HK-2 (cell line): ENCODE measurements around the gene CGB2.
"Not testable (repeated sequence)": the region's sequence is repeated elsewhere in the genome, so short reads cannot be mapped to it uniquely, and the experiment has no call there.

Experiments used
- DNase-seq: peaks from one replicate; pipeline ENCODE4 v3.0.0-alpha.2; 2018; ENCODE audit not compliant: unreplicated experiment

Gene CGB2

DNA sequence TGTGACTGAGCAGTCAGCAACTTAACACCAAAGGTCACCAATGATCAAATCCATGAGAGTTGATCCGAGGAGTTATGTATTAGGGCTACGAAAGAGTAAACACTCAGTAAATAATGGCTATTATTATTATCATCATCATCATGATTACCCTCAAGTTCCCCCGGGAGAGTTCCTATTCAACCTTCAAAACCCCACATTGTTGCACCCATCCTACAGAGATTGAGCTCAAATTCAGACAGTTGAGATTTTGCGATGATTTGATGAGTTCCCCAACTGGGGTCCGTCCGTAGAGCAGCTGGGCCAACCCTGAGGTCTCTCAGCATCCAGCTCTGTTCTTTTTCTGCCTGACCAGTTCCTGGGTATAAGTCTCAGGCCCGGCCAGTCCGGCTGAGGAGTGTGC lies 6.4 kb downstream of the CGB2 start:
- DNase-seq: not testable (repeated sequence)

DNA sequence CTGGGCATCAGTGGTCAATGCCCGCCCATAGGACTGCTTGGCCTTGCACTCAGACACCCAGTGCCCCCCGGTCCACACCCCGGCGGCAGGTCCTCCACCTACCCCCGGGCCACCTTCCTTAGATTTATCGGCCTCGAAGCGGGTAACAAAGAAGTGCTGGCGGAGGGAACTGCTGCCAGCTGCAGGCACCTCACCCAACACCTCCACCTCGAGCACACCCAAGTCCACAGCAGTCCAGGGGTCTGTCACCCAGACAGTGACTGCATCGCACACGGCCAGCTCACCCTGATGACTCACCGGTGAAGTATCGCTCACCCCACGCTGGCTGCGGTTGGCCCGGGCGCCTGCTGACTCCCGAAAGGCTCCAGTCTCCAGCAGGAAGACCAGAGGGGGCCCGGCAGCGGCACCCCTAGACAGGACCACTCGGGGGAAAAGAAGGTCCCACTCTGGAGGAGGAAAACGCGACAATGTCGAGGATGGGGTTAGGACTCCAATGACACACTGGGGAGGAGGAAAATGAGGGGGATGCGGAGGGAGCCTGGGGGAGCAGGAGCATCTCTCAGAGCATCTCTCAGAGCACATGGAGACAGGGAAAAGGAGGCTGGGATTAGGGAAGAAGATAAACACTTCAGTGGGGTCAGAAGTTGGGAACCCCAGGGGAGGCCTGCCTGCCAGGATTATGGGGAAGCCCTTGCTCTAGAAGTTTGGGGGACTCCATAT lies 7.0 kb downstream of the CGB2 start:
- DNase-seq: peak; percentile 66

DNA sequence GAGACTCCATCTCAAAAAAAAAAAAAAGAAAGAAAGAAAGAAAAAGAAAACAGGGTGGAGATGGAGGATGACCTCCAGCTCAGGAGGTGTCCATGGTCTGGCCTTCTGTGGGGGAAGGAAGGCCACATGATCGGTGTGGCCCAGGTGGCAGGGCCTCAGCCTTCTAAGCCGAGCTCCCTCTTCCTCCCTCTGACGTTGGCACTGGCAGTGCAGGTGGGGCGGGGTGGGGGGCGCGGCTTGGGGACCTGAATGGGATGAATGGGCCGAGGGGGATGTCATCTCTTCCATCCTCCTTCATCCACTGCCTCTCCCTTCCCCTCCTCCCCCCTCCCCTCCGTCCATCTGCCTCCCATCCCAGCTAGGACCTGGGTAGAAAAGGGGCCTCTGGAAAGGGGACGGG lies 8.0 kb downstream of the CGB2 start:
- not testable (repeated sequence) for DNase-seq

DNA sequence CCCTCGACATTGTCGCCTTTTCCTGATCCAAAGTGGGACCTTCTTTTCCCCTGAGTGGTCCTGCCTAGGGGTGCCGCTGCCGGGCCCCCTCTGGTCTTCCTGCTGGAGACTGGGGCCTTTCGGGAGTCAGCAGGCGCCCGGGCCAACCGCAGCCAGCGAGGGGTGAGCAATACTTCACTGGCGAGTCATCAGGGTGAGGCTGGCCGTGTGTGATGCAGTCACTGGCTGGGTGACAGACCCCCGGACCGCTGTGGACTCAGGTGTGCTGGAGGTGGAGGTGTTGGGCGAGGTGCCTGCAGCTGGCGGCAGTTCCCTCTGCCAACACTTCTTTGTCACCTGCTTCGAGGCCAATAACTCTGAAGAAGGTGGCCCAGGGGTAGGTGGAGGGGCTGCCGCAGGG lies 10.5 kb downstream of the CGB2 start:
- DNase-seq: peak; percentile 71

DNA sequence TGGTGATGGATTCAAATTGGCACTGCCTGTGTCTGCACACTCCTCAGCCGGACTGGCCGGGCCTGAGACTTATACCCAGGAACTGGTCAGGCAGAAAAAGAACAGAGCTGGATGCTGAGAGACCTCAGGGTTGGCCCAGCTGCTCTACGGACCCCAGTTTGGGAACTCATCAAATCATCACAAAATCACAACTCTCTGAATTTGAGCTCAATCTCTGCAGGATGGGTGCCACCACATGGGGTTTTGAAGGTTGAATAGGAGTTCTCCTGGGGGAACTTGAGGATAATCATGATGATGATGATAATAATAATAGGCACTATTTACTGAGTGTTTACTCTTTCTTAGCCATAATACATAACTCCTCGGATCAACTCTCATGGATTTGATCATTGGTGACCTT lies 11.0 kb downstream of the CGB2 start:
- not testable (repeated sequence) for DNase-seq

DNA sequence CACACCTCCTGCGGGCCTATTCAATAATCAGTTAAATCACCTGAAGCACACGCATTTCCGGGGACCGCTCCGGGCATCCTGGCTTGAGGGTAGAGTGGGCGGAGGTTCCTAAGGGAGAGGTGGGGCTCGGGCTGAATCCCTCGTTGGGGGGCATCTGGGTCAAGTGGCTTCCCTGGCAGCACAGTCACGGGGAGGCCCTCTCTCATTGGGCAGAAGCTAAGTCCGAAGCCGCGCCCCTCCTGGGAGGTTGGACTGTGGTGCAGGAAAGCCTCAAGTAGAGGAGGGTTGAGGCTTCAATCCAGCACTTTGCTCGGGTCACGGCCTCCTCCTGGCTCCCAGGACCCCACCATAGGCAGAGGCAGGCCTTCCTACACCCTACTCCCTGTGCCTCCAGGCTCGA lies 11.9 kb downstream of the CGB2 start, which contains the start of gene CGB5:
Gene CGB5 (plus strand): TSS at position 301 of the 400 bp plus-strand sequence. CDS start 362 bp downstream, outside the sequence.
- not testable (repeated sequence) for DNase-seq

DNA sequence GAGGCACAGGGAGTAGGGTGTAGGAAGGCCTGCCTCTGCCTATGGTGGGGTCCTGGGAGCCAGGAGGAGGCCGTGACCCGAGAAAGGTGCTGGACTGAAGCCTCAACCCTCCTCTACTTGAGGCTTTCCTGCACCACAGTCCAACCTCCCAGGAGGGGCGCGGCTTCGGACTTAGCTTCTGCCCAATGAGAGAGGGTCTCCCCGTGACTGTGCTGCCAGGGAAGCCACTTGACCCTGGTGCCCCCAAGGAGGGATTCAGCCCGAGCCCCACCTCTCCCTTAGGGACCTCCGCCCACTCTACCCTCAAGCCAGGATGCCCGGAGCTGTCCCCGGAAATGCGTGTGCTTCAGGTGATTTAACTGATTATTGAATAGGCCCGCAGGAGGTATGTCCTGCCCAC lies 17.3 kb downstream of the CGB2 start, which contains the start of gene CGB8:
Gene CGB8 (minus strand): TSS at position 101 of the 400 bp plus-strand sequence. CDS start 372 bp downstream, outside the sequence.
- DNase-seq: not testable (repeated sequence)

DNA sequence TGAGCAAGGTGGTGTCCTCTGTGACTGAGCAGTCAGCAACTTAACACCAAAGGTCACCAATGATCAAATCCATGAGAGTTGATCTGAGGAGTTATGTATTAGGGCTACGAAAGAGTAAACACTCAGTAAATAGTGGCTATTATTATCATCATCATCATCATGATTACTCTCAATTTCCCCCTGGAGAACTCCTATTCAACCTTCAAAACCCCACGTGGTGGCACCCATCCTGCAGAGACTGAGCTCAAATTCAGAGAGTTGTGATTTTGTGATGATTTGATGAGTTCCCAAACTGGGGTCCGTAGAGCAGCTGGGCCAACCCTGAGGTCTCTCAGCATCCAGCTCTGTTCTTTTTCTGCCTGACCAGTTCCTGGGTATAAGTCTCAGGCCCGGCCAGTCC lies 18.1 kb downstream of the CGB2 start:
- not testable (repeated sequence) for DNase-seq

DNA sequence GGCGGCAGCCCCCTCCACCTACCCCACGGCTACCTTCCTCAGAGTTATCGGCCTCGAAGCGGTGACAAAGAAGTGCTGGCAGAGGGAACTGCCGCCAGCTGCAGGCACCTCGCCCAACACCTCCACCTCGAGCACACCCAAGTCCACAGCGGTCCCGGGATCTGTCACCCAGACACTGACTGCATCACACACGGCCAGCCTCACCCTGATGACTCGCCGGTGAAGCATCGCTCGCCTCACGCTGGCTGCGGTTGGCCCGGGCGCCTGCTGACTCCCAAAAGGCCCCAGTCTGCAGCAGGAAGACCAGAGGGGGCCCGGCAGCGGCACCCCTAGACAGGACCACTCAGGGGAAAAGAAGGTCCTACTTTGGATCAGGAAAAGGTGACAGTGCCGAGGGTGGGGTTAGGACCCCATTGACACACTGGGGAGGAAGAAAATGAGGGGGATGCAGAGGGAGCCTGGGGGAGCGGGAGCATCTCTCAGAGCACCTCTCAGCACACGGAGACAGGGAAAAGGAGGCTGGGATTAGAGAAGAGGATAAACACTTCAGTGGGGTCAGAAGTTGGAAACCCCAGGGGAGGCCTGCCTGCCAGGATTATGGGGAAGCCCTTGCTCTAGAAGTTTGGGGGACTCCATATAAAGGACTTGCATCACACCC lies 18.8 kb downstream of the CGB2 start:
- peak; percentile 82 for DNase-seq

DNA sequence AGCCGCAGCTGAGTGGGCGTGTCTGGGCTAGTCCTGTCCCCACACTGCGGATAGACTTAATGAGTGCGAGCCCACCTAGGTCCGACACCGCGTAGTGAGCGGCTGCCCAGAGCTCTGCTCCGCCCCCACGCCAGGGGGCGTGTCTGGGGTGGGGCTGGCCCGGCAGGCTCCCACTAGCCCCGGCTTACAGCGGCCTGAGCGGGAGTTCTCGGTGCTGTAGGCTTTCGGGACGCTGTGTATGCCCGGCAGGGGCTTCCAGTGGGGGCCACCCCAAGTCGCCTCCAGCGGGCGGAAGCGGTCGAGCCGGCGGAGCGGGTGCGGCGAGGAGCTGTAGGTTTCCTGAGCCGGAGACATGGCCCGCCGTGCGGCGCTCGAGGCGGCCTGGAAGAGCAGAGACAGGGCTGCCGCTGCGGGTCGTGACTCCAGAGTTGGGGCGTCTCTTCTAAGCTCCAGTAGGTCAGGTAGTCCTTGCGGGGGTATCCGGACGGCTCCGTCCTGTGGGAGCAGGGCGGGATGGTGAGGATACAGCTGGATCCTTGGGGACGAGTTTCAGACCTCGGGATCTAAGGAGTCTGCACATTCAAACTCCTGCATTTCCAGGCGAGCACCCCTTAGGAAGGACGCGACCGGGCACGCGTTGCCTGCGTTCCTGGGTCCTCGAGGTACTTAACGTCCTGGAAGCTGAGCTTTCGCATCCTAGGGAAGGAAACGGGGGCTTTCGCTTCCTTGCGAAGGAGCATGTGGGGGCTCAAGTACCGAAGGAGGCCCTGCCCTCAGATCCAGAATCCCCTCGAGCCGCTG lies 24.6 kb downstream of the CGB2 start:
- DNase-seq: peak; percentile 77

DNA sequence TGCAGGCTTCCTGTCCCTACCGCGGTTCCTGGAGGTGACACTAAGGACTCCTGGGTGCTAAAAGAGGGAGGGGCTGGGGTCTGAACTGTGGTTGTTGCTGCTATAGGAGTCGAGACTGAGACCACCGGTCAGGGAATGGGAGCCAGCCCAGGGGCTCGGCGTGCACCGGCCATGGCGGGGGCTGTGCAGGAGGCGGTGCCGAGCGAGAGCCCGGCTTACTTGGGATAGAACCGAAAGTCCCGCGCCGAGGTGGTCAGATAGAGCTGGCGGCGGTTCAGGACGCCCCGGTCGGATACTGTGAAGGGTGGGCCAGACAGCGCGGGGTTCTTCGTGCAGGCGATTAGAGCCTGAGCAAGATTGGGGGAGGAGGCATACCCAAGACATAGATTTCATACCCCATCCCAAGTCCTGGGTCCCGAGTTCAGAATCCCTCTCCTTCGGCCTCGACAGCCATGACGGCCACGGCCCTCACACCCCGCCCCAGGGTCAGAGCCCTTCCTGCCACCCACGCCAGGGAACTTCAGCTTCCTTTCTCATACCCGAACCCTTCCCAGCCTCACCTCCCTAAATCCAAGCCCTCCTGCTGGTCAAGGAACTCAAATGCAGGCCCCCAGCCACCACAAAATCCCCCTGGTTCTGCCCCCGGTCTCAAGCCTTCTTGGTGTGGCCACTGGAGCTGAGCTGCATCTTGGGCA lies 25.4 kb downstream of the CGB2 start:
- DNase-seq: not testable (repeated sequence)

DNA sequence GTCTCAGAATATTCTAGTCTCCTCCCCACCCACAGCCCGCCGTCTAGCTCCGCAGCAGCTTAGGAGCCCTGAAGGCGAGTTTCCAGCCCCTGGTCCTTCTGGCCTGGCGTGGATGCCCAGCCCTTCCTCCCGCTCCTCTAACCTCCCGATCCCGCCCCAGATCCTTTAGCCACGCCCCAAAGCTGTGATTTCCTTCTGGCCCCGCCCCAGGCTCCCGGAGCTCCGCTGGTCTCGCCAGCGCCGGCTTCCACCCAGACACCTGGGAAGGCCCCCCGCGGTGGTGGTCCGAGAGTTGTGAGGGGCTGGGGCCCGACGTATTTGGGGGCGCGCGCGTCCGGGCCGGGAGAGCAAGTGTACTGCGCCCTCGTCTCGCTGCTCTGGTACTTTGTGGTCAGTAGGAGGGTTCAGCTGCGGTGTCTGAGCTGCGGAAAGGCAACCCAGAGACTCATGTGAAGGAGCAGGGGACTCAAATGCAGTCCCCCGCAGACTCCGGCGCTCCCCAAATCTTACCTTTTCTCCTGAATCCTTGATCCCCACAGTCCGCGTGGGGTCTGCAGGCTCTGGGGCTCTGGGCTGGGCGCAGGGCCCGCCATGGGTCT lies 26.0 kb downstream of the CGB2 start, which contains the start of gene CGB7:
Gene CGB7 (minus strand): TSS at position 114 of the 599 bp plus-strand sequence. CDS start 2,374 bp downstream, outside the sequence.
- DNase-seq: peak; percentile 80

DNA sequence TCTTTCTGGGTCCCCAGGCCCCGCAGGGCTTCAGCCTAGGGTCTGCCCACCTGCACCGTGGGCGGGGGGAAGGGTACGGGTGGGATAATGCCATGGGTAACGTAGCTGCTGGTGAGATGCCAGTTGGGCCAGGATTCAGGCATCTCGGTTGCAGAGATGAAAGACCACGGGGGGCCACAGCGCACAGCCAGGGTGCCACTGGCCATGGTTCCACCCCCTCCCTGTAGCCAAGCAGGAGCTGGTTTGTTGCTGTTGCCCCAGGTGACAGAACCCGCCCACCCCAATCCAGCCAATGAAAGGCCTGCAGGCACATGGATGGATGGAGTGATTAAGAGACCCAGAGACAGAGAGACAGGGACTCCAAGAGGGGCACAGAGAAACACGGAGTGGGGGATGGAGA lies 26.9 kb downstream of the CGB2 start:
- DNase-seq: no peak

DNA sequence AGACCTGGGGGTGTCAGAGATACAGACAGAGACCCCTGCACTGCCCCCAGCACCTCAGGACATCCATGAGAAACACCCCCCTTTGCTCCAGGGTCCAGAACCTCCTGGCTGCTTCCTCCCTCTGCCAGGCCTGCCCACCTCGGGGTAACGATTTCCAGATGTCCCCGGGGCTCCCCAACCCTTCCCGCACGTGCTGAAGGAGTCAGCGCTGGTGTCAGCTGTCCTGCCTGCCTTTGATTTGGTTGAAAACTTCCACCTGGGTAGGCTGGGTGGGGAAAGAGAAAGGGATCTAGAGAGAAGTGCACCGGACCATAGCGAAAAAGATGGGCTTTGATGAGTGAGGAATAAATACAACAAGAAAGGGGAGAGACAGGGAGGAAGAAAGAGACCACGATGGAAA lies 27.4 kb downstream of the CGB2 start:
- DNase-seq: no peak

DNA sequence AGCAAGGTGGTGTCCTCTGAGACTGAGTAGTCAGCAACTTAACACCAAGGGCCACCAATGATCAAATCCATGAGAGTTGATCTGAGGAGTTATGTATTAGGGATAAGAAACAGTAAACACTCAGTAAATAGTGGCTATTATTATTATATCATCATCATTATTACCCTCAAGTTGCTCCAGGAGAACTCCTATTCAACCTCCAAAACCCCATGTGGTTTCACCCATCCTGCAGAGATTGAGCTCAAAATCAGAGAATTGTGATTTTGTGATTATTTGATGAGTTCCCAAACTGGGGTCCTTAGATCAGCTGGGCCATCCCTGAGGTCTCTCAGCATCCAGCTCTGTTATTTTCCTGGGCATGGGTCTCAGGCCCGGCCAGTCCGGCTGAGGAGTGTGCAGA lies 29.3 kb downstream of the CGB2 start:
- no peak for DNase-seq

DNA sequence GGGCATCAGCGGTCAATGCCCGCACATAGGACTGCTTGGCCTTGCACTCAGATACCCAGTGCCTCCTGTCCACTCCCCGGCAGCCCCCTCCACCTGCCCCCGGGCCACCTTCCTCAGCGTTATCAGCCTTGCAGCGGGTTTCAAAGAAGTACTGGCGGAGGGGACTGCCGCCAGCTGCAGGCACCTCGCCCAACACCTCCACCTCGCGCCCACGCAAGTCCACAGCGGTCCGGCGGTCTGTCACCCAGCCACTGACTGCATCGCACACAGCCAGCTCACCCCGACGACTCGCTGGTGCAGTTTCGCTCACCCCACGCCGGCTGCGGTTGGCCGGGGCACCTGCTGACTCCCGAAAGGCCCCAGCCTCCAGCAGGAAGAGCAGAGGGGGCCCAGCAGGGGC lies 29.8 kb downstream of the CGB2 start:
- no peak for DNase-seq

DNA sequence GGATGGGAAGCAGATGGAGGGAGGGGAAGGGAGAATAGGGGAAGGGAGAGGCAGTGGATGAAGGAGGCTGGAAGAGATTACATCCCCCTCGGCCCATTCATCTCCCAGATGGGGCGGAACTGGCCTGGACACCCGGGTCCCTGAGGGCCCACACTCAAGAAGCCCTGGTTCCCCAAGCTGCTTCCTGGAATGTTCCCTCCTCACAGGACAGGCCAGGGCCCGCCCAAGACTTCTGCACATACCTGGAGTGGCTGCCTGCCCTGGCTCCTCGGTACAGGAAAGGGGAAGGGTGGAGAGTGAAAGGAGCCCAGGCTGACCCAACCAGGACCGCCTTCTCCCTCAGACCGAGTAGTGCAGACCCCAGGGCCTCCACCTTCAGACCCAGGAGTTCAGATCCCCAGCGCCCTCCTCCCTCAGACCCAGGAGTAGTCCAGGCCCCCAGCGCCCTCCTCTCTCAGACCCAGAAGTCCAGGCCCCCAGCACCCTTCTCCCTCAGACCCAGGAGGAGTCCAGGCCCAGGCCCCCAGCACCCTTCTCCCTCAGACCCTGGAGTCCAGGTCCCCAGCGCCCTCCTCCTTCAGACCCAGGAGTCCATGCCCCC lies 32.4 kb downstream of the CGB2 start:
- no peak for DNase-seq

DNA sequence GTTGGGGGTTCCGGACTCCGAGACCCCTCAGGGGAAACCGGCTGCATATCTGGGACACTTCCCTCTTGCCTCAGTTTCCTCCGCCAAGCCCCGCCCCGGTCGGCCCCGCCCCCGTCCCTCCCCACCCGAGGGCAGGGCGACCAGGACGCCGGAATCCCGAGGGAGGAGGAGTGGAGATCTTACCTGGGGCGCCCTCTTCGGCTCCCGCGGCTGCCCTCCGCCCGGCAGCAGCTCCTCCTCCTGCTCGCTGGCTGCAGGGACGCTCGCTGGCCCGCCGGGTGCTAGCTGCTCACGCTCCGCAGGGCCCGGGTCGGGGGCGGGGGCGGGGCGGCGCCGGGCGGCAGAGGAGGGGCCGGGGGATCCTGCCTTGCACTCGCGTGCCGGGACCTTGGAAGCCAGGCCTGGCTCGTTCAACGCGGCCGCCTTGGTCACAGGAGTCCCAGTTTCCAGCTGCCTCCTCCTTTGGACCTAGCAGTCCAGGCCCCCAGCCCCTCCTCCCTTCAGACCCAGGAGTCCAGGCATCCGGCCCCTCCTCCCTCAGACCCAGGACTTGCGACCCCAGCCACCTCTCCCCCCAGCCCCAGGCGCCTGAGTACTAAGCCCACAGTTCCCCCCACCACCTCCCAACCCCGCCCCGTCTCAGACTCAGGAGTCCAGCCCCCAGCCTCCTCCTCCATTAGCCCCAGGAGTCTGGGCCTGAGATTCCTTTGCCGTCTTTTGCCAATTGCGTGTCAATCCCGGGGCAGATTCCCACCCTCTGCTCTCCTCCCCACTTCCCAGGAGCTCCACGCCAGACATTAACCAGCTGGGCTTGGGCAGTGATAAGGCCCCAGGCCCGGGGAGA lies 33.3 kb downstream of the CGB2 start, which contains the start of gene NTF4:
Gene NTF4 (minus strand): TSS at position 51 of the 844 bp plus-strand sequence. CDS start 2,821 bp downstream, outside the sequence.
- DNase-seq: peak; percentile 67

DNA sequence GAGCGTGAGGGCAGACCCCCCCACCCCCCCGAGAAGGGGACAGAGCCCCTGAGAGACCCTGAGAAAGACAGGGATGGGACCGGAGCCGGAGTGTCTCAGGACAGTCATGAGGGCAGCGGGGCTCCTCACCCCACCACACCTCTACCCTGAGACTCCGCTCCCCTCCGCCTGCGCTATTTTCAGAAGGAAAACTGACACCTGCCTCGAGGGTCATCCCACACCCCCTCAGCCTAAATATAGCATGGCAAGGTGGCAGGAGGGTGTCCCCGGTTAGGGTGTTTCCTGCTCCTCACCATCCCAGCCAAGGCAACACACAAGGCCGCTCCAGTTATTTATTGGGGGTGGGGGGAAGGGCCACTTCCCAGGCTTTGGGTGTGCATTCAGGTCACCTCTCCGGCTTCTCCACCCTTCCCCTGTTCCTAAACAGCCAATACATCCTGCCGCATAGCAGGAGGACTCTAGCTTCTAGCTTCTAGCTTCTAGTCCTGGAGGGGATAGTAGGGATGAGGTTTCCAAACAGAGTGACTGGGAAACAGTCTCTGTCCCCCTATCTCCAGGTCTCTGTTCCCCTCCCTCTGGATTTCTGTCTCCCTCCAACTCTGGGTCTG lies 34.3 kb downstream of the CGB2 start:
- no peak for DNase-seq
